Epithelial cell of proximal tubule (primary cell): ENCODE measurements around the gene ANO9. TPM values are rescaled to one million over a fixed set of nuclear protein-coding genes. Genes with fewer than 3 reads are reported as not detected.
A peak's percentile ranks its signal among the peaks of the same experiment; 100 is the strongest.

Experiments used
- DNase-seq: peaks from one replicate; pipeline ENCODE4 v3.0.0-alpha.2; 2011; ENCODE audit warnings: low read depth
- H3K4me3 ChIP-seq: 2 replicates; pipeline ENCODE4 v1.5.1; 2011; ENCODE audit warnings: low read depth, mild to moderate bottlenecking, low read length
- CTCF ChIP-seq: conservative IDR thresholded peaks from 2 replicates; pipeline ENCODE4 v1.5.1; 2012; ENCODE audit warnings: low read depth, mild to moderate bottlenecking, low read length
- total RNA-seq: library from RNA; depleted of rRNA; stranded (reverse); fragments of >200 nt; gene quantifications from 2 replicates; pipeline ENCODE4 v1.2.3, GENCODE V29; 2015

ANO9 gene
- 7.7 and 20.1 TPM in 2 replicates for total RNA-seq

- no peak for TF ChIP-seq CTCF
- no peak for DNase-seq
- H3K4me3 ChIP-seq: peak within 1 kb of the TSS; percentile 61
These were observed at the start of gene ANO9 for GRCh38 chr11:441418-442274. Gene ANO9, minus strand, starts transcription at chr11:442011. Its CDS starts 85 bp downstream, at chr11:441926.

- no peak overlapping the region for H3K4me3 ChIP-seq
- no peak for DNase-seq
- no peak for TF ChIP-seq CTCF
These were observed 49.5 kb upstream of the ANO9 start for GRCh38 chr11:491358-491757.

- no peak for TF ChIP-seq CTCF
- no peak overlapping the region for H3K4me3 ChIP-seq
- DNase-seq: no peak
These were observed 49.1 kb upstream of the ANO9 start for GRCh38 chr11:490930-491260.

- no peak for DNase-seq
- H3K4me3 ChIP-seq: no peak overlapping the region
- no peak for TF ChIP-seq CTCF
These were observed 48.5 kb upstream of the ANO9 start for GRCh38 chr11:490186-490929.

- DNase-seq: no peak
- no peak overlapping the region for H3K4me3 ChIP-seq
- TF ChIP-seq CTCF: no peak
These were observed 47.9 kb upstream of the ANO9 start for GRCh38 chr11:489610-490185.

GRCh38 chr11:488992-489391 lies 47.2 kb upstream of the ANO9 start:
- no peak for DNase-seq
- no peak for TF ChIP-seq CTCF
- no peak overlapping the region for H3K4me3 ChIP-seq
